ENCODE results near the gene IL19. TPM values are rescaled to one million over a fixed set of nuclear protein-coding genes. Genes with fewer than 3 reads are reported as not detected.

IL19 gene
- total and polyA plus RNA-seq, 4 donors, result 0.10 to 0.68 (median 0.12) TPM; not detected in 1

DNA sequence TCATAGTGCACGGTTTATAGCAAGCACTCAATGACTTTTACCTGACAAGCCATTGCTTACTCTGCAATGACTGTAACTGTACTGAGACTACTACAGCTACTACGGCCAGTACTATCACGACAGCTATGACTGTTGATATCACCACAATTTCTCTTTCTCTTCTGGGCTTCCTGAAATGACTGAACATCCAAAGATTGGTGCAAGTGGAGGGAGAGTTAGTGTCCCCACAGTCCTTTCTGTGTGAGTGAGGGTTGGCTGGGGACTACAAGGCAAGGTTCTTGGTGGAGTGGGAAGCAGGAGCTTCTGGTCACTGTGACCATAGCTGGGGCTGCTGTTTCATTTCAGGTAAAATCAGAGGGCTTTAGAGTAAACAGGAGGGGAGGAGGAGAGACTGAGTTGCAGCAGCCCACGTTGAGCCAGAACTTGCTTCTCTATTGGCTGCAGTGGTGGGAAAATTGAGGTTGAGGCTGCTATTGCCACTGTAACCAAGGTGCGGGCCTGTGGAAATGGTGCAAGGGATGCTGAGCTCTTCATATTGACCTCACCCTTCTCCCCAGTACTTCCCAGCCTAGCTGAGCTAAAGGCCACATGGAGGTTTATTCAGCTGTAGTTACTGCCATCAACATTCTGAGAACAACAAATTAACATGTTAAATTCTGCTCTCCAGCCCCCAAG is 15.8 kb downstream of the IL19 start:
- Histone ChIP-seq H3K27ac (ENCODE audit: low read depth in 1 of 2, low read length in 1 of 2) (no peak overlapping the region), H3K4me3 (no peak overlapping the region), H3K9me3 (ENCODE audit: control insufficient read depth in 4 of 4, insufficient read depth in 3 of 4, low read length in 3 of 4) (peaks cover 0 to 2% (median 0%) of the 10 kb centered on the region in 4 donors), H3K36me3 (ENCODE audit: control insufficient read depth in 4 of 4, insufficient read depth in 4 of 4, low read length in 4 of 4) (no peaks in the 10 kb centered on the region), H3K27me3 (ENCODE audit: control insufficient read depth in 3 of 3, insufficient read depth in 3 of 3, low read length in 2 of 3) (peaks cover 0 to 2% (median 0%) of the 10 kb centered on the region in 3 donors), H3K4me1 (ENCODE audit: control insufficient read depth in 5 of 5, insufficient read depth in 5 of 5, low read length in 5 of 5) (peaks cover 0 to 4% (median 0%) of the 10 kb centered on the region in 5 donors), H3K9ac (ENCODE audit: insufficient read depth in 1 of 2, low read length in 2 of 2) (no peak overlapping the region)
- no peak for DNase-seq
- no peak for ATAC-seq (ENCODE audit: insufficient read depth, low FRiP score)
- WGBS, 2 donors, result 79 to 84% methylated on average over 5 of the region's 5 CpGs
- no peak for TF ChIP-seq CTCF (IDR thresholded peaks at IDR 0.05; ENCODE audit: control extremely low read depth, extremely low read depth)

GRCh38 chr1:206787891-206788290 is 17.3 kb downstream of the IL19 start:
- peaks cover 0 to 4% (median 0%) of the 10 kb centered on the region in 5 donors for H3K4me1 ChIP-seq (ENCODE audit: control insufficient read depth in 5 of 5, insufficient read depth in 5 of 5, low read length in 5 of 5)
- WGBS, 2 donors, result 62 to 75% methylated on average over 5 of the region's 5 CpGs
- H3K4me3 ChIP-seq, result no peak overlapping the region
- H3K36me3 ChIP-seq (ENCODE audit: control insufficient read depth in 4 of 4, insufficient read depth in 4 of 4, low read length in 4 of 4), result no peaks in the 10 kb centered on the region
- H3K27ac ChIP-seq (ENCODE audit: low read depth in 1 of 2, low read length in 1 of 2), result no peak overlapping the region
- no peak for TF ChIP-seq CTCF (IDR thresholded peaks at IDR 0.05; ENCODE audit: control extremely low read depth, extremely low read depth)
- no peak for DNase-seq
- ATAC-seq (ENCODE audit: insufficient read depth, low FRiP score), result no peak
- peaks cover 0 to 2% (median 0%) of the 10 kb centered on the region in 4 donors for H3K9me3 ChIP-seq (ENCODE audit: control insufficient read depth in 4 of 4, insufficient read depth in 3 of 4, low read length in 3 of 4)
- peaks cover 0 to 2% (median 0%) of the 10 kb centered on the region in 3 donors for H3K27me3 ChIP-seq (ENCODE audit: control insufficient read depth in 3 of 3, insufficient read depth in 3 of 3, low read length in 2 of 3)
- no peak overlapping the region for H3K9ac ChIP-seq (ENCODE audit: insufficient read depth in 1 of 2, low read length in 2 of 2)

DNA sequence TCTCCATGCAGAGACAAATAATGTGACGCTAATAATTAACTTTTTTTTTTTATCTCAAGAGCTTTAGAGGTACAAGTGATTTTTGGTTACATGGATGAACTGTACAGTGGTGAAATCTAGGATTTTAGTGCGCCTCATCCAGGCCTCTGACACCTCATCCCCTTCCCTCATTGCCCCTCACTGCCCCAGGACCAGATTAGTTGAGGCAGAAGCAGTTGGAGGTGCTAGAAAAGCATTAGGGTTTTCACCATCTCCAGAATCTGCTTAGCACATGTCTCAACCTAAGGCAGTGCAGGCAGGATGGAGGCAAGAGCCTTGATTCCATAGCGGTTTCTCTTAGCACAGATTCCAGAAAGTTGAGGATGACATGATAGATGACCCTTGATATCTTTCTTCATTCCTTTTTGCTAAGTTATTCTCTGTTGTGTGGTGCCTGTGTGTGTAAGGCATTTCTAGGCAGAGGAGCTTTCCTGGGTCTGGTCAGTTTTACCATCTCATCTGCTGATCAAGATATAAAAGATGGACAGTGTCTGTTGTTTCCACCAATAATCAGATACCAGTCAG is 18.0 kb downstream of the IL19 start:
- Histone ChIP-seq H3K9me3 (ENCODE audit: control insufficient read depth in 4 of 4, insufficient read depth in 3 of 4, low read length in 3 of 4) (peaks cover 0 to 2% (median 0%) of the 10 kb centered on the region in 4 donors), H3K4me1 (ENCODE audit: control insufficient read depth in 5 of 5, insufficient read depth in 5 of 5, low read length in 5 of 5) (peaks cover 0 to 4% (median 0%) of the 10 kb centered on the region in 5 donors), H3K4me3 (no peak overlapping the region), H3K27me3 (ENCODE audit: control insufficient read depth in 3 of 3, insufficient read depth in 3 of 3, low read length in 2 of 3) (peaks cover 0 to 2% (median 0%) of the 10 kb centered on the region in 3 donors), H3K36me3 (ENCODE audit: control insufficient read depth in 4 of 4, insufficient read depth in 4 of 4, low read length in 4 of 4) (no peaks in the 10 kb centered on the region), H3K9ac (ENCODE audit: insufficient read depth in 1 of 2, low read length in 2 of 2) (no peak overlapping the region), H3K27ac (ENCODE audit: low read depth in 1 of 2, low read length in 1 of 2) (no peak overlapping the region)
- TF ChIP-seq CTCF (IDR thresholded peaks at IDR 0.05; ENCODE audit: control extremely low read depth, extremely low read depth), result no peak
- ATAC-seq (ENCODE audit: insufficient read depth, low FRiP score) (no peak), DNase-seq (no peak)
- 91 to 97% methylated on average over 3 of the region's 3 CpGs for WGBS, 2 donors

Measured in lung (tissue), 12 donors.